SK-N-SH (cell line): Measurements from ENCODE around the gene SIM2. TPM values are rescaled to one million over a fixed set of nuclear protein-coding genes. Genes with fewer than 3 reads are reported as not detected.

ENCODE experiments used
- CTCF ChIA-PET: fragments of 300-600, 350-600 bp; formaldehyde crosslinking; extraction: SDS; loops from one replicate; lab custom pipeline; 2021; lab: Yijun Ruan, JAX
- POLR2A ChIA-PET: fragments of 350-600 bp; sonication (Branson Sonifier 250); formaldehyde crosslinking; extraction: SDS; loops from one replicate; lab custom pipeline; 2020; ENCODE audit warnings: antibody characterized with exemption, inconsistent platforms; lab: Yijun Ruan, JAX
- DNase-seq: peaks from one replicate; pipeline ENCODE4 v3.0.0; 2012
- H2AFZ ChIP-seq: fragments of 200-600 bp; sonication (generic); 2 replicates; pipeline ENCODE4 v1.8.1; 2016; ENCODE audit warnings: antibody characterized with exemption, mild to moderate bottlenecking, low read depth
- H3F3A ChIP-seq: fragments of 200-600 bp; sonication (generic); replicated peaks from 2 replicates; pipeline ENCODE3; 2016; ENCODE audit warnings: antibody characterized with exemption, mild to moderate bottlenecking; ENCODE audit not compliant: insufficient read depth
- H3K27ac ChIP-seq, 2 experiments: fragments of 200-500 bp in 1 of 2; fragments of 200-600 bp in 1 of 2; sonication (Bioruptor generic) in 1 of 2; sonication (generic), shearing (Covaris generic) in 1 of 2; 2 replicates each; pipeline versions ENCODE4 v1.5.1 to v1.6.1; 2014 to 2016; ENCODE audit warnings: low read depth in 2 of 2, inconsistent platforms in 1 of 2, low read length in 1 of 2, mild to moderate bottlenecking in 1 of 2, mixed read lengths in 1 of 2
- H3K27me3 ChIP-seq: fragments of 200-600 bp; sonication (generic), shearing (Covaris generic); 2 replicates; pipeline ENCODE4 v1.6.1; 2016; ENCODE audit warnings: mixed run types; ENCODE audit not compliant: insufficient read depth
- H3K36me3 ChIP-seq, 2 experiments: fragments of 200-500 bp in 1 of 2; fragments of 200-600 bp in 1 of 2; sonication (Bioruptor generic) in 1 of 2; sonication (generic) in 1 of 2; replicated peaks in 1 of 2; 2 replicates each; pipeline versions ENCODE3 to v1.5.1; 2014 to 2016; ENCODE audit warnings: low read length in 1 of 2, mild to moderate bottlenecking in 1 of 2; ENCODE audit not compliant: insufficient read depth in 2 of 2, control insufficient read depth in 1 of 2
- H3K4me1 ChIP-seq, 2 experiments: fragments of 200-500 bp in 1 of 2; fragments of 200-600 bp in 1 of 2; sonication (Bioruptor generic) in 1 of 2; sonication (generic), shearing (Covaris generic) in 1 of 2; 2 replicates each; pipeline versions ENCODE4 v1.5.1 to v1.6.1; 2014 to 2016; ENCODE audit warnings: low read depth in 1 of 2, low read length in 1 of 2, mixed run types in 1 of 2; ENCODE audit not compliant: insufficient read depth in 2 of 2, control insufficient read depth in 1 of 2
- H3K4me2 ChIP-seq: fragments of 200-600 bp; sonication (generic), shearing (Covaris generic); 2 replicates; pipeline ENCODE4 v1.6.1; 2017; ENCODE audit warnings: mixed run types
- H3K4me3 ChIP-seq, 2 experiments: fragments of 200-500 bp in 1 of 2; fragments of 200-600 bp in 1 of 2; sonication (Bioruptor generic) in 1 of 2; sonication (generic), shearing (Covaris generic) in 1 of 2; 2 replicates each; pipeline versions ENCODE4 v1.5.1 to v1.8.1; 2014 to 2016; ENCODE audit warnings: low read depth in 2 of 2, inconsistent platforms in 1 of 2, low read length in 1 of 2, mild to moderate bottlenecking in 1 of 2, mixed read lengths in 1 of 2, moderate library complexity in 1 of 2
- H3K79me2 ChIP-seq: fragments of 200-600 bp; sonication (generic); 2 replicates; pipeline ENCODE4 v1.8.1; 2017; ENCODE audit warnings: mild to moderate bottlenecking; ENCODE audit not compliant: insufficient read depth
- H3K9ac ChIP-seq: fragments of 200-600 bp; sonication (generic); 2 replicates; pipeline ENCODE4 v1.6.1; 2017; ENCODE audit warnings: mixed run types
- H3K9me2 ChIP-seq: fragments of 200-600 bp; sonication (generic); 2 replicates; pipeline ENCODE4 v1.6.1; 2017; ENCODE audit warnings: mixed run types
- H3K9me3 ChIP-seq: fragments of 200-600 bp; sonication (generic); 2 replicates; pipeline ENCODE4 v1.6.1; 2017; ENCODE audit warnings: mixed run types, mild to moderate bottlenecking, moderate library complexity
- H4K20me1 ChIP-seq: fragments of 200-600 bp; sonication (generic); 2 replicates; pipeline ENCODE4 v1.6.1; 2017; ENCODE audit warnings: mild to moderate bottlenecking, mixed run types; ENCODE audit not compliant: insufficient read depth
- CHD2 ChIP-seq: fragments of 150-350 bp; IDR thresholded peaks from 2 replicates; pipeline ENCODE4 v1.6.1; 2018; ENCODE audit warnings: low read length; ENCODE audit not compliant: partially characterized antibody
- ELF1 ChIP-seq: IDR thresholded peaks from 2 replicates; pipeline ENCODE4 v1.4.0; 2012
- GABPA ChIP-seq: IDR thresholded peaks from 2 replicates; pipeline ENCODE4 v1.4.0; 2012; ENCODE audit warnings: low read depth, mild to moderate bottlenecking
- MEF2A ChIP-seq: IDR thresholded peaks from 2 replicates; pipeline ENCODE4 v1.4.0; 2012; ENCODE audit warnings: low read depth, borderline replicate concordance
- NFIC ChIP-seq: IDR thresholded peaks from 2 replicates; pipeline ENCODE4 v1.4.0; 2012; ENCODE audit warnings: borderline replicate concordance
- RAD21 ChIP-seq: IDR thresholded peaks from 2 replicates; pipeline ENCODE4 v1.6.1; 2012; ENCODE audit warnings: mild to moderate bottlenecking, low read length
- RFX5 ChIP-seq: IDR thresholded peaks from 2 replicates; pipeline ENCODE4 v1.6.1; 2012; ENCODE audit warnings: mild to moderate bottlenecking, improper control_type of control experiment, low read length
- SIN3A ChIP-seq: IDR thresholded peaks from 2 replicates; pipeline ENCODE4 v1.6.1; 2012; ENCODE audit warnings: low read depth, mild to moderate bottlenecking, low read length, moderate library complexity, borderline replicate concordance
- SMC3 ChIP-seq: IDR thresholded peaks from 2 replicates; pipeline ENCODE4 v1.6.1; 2012; ENCODE audit warnings: low read depth, low read length, improper control_type of control experiment
- TAF1 ChIP-seq: IDR thresholded peaks from 2 replicates; pipeline ENCODE4 v1.6.1; 2012; ENCODE audit warnings: low read depth, mild to moderate bottlenecking, low read length, moderate library complexity, borderline replicate concordance
- TCF12 ChIP-seq: IDR thresholded peaks from 2 replicates; pipeline ENCODE4 v1.4.0; 2012
- TEAD4 ChIP-seq: IDR thresholded peaks from 2 replicates; pipeline ENCODE4 v1.4.0; 2012; ENCODE audit warnings: mild to moderate bottlenecking, borderline replicate concordance; ENCODE audit not compliant: insufficient read depth
- WGBS: methylation state at CpG from one replicate; pipeline ENCODE4 v1.1.6; 2017; ENCODE audit warnings: low lambda C conversion rate; 5-methylcytosine and 5-hydroxymethylcytosine counted together
- polyA plus RNA-seq, 3 experiments: library from polyadenylated mRNA; depleted of rRNA; stranded (reverse); fragments of >200 nt; gene quantifications; 2 replicates each; pipeline ENCODE4 v1.2.3, GENCODE V29; 2012
- TF ChIP-seq, protein P1 (sequence below): fragments of 200-600 bp; sonication (generic); IDR thresholded peaks from 2 replicates; pipeline ENCODE4 v1.6.1; 2017; ENCODE audit warnings: antibody characterized with exemption, mild to moderate bottlenecking, moderate library complexity
- TF ChIP-seq, protein P2 (sequence below): fragments of 150-350 bp; IDR thresholded peaks from 2 replicates; pipeline ENCODE4 v1.6.1; 2017; ENCODE audit warnings: antibody characterized with exemption, low read length, low read depth, borderline replicate concordance
- TF ChIP-seq, protein P3 (sequence below): IDR thresholded peaks from 2 replicates; pipeline ENCODE4 v1.6.1; 2012; ENCODE audit warnings: mild to moderate bottlenecking, low read depth, low read length, moderate library complexity

The SIM2 gene
- polyA plus RNA-seq, 1 of the 3 experiments (the other 2 are of a cell fraction): not detected

DNA sequence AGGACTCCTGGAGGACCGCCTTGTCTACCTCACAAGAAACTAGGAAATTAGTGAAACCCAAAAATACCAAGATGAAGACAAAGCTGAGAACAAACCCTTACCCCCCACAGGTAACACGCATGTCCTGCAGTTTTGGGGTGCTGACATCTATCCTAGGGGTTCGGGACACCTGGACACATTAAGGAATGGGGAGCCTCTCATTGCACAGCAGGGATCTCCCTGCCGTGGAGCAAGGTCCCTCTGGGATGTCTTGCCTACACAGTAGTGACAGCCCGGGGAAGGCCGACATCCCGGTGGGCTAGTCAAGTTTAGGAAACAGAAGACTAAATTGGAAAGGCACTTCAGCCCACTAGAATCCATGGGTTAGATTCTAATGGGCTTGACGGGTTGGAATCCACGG lies 44.5 kb downstream of the SIM2 start:
- CTCF ChIA-PET: interaction anchor here (0.8 to 3.4 kb wide), 2 partner anchors 23 to 111 kb away, joined by 3 to 13 read pairs; no protein-coding TSS in a partner anchor
- no peak for DNase-seq
- H3F3A ChIP-seq: no peaks in the 10 kb centered on the region
- no peak overlapping the region for H3K4me2 ChIP-seq
- H3K9me3 ChIP-seq: no peaks in the 10 kb centered on the region
- POLR2A ChIA-PET: no interaction called here
- no peak overlapping the region for H3K9ac ChIP-seq
- H3K27ac ChIP-seq: no peak overlapping the region
- no peaks in the 10 kb centered on the region; the same call in 1 of the 2 replicates for H3K27me3 ChIP-seq
- TF ChIP-seq, protein P1, sequence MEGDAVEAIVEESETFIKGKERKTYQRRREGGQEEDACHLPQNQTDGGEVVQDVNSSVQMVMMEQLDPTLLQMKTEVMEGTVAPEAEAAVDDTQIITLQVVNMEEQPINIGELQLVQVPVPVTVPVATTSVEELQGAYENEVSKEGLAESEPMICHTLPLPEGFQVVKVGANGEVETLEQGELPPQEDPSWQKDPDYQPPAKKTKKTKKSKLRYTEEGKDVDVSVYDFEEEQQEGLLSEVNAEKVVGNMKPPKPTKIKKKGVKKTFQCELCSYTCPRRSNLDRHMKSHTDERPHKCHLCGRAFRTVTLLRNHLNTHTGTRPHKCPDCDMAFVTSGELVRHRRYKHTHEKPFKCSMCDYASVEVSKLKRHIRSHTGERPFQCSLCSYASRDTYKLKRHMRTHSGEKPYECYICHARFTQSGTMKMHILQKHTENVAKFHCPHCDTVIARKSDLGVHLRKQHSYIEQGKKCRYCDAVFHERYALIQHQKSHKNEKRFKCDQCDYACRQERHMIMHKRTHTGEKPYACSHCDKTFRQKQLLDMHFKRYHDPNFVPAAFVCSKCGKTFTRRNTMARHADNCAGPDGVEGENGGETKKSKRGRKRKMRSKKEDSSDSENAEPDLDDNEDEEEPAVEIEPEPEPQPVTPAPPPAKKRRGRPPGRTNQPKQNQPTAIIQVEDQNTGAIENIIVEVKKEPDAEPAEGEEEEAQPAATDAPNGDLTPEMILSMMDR: no peak
- no peak for TF ChIP-seq CHD2
- TF ChIP-seq NFIC: no peak
- TF ChIP-seq TEAD4: no peak
- no peak for TF ChIP-seq TCF12
- TF ChIP-seq, protein P2, sequence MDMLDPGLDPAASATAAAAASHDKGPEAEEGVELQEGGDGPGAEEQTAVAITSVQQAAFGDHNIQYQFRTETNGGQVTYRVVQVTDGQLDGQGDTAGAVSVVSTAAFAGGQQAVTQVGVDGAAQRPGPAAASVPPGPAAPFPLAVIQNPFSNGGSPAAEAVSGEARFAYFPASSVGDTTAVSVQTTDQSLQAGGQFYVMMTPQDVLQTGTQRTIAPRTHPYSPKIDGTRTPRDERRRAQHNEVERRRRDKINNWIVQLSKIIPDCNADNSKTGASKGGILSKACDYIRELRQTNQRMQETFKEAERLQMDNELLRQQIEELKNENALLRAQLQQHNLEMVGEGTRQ: no peak
- no peak for TF ChIP-seq RFX5
- TF ChIP-seq TAF1: no peak
- TF ChIP-seq SMC3: no peak
- TF ChIP-seq GABPA: no peak
- no peak for TF ChIP-seq ELF1
- TF ChIP-seq RAD21: no peak
- TF ChIP-seq SIN3A: no peak
- TF ChIP-seq, protein P3, sequence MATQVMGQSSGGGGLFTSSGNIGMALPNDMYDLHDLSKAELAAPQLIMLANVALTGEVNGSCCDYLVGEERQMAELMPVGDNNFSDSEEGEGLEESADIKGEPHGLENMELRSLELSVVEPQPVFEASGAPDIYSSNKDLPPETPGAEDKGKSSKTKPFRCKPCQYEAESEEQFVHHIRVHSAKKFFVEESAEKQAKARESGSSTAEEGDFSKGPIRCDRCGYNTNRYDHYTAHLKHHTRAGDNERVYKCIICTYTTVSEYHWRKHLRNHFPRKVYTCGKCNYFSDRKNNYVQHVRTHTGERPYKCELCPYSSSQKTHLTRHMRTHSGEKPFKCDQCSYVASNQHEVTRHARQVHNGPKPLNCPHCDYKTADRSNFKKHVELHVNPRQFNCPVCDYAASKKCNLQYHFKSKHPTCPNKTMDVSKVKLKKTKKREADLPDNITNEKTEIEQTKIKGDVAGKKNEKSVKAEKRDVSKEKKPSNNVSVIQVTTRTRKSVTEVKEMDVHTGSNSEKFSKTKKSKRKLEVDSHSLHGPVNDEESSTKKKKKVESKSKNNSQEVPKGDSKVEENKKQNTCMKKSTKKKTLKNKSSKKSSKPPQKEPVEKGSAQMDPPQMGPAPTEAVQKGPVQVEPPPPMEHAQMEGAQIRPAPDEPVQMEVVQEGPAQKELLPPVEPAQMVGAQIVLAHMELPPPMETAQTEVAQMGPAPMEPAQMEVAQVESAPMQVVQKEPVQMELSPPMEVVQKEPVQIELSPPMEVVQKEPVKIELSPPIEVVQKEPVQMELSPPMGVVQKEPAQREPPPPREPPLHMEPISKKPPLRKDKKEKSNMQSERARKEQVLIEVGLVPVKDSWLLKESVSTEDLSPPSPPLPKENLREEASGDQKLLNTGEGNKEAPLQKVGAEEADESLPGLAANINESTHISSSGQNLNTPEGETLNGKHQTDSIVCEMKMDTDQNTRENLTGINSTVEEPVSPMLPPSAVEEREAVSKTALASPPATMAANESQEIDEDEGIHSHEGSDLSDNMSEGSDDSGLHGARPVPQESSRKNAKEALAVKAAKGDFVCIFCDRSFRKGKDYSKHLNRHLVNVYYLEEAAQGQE: no peak
- no peak for TF ChIP-seq MEF2A
- no peaks in the 10 kb centered on the region for H3K9me2 ChIP-seq
- peaks cover 0 to 14% of the 10 kb centered on the region in 2 experiments; a peak in 1 of 4 replicates for H3K4me1 ChIP-seq
- 94% methylated on average over 9 of the region's 9 CpGs for WGBS
- H2AFZ ChIP-seq: no peak overlapping the region
- H3K36me3 ChIP-seq: no peaks in the 10 kb centered on the region
- H4K20me1 ChIP-seq: no peaks in the 10 kb centered on the region
- no peak overlapping the region for H3K4me3 ChIP-seq
- no peaks in the 10 kb centered on the region for H3K79me2 ChIP-seq
